HepG2 (cell line): ENCODE data around the gene SNCA. TPM values are rescaled to one million over a fixed set of nuclear protein-coding genes. Genes with fewer than 3 reads are reported as not detected.
A peak's percentile ranks its signal among the peaks of the same experiment; 100 is the strongest.

Experiments used
- AGO2 ChIP-seq: fragments of 200-400 bp; formaldehyde crosslinking; optimal IDR thresholded peaks from 2 replicates; pipeline ENCODE3; 2017; ENCODE audit warnings: mild to moderate bottlenecking, low read depth, low read length, moderate library complexity
- ARID2 ChIP-seq: sonication (generic); formaldehyde crosslinking; IDR thresholded peaks from 2 replicates; pipeline ENCODE4 v1.8.1; 2022; ENCODE audit warnings: mild to moderate bottlenecking, missing genetic modification reagents, borderline replicate concordance
- EEA1 ChIP-seq: sonication (generic); formaldehyde crosslinking; IDR thresholded peaks from 2 replicates; pipeline ENCODE4 v1.5.1; 2020; ENCODE audit warnings: mild to moderate bottlenecking, missing genetic modification reagents, borderline replicate concordance
- ESRRA ChIP-seq: sonication (generic); formaldehyde crosslinking; IDR thresholded peaks from 2 replicates; pipeline ENCODE4 v1.5.1; 2020; ENCODE audit warnings: mild to moderate bottlenecking, low read depth, missing genetic modification reagents
- HOXA3 ChIP-seq: sonication (generic); formaldehyde crosslinking; IDR thresholded peaks from 2 replicates; pipeline ENCODE4 v1.5.0; 2020; ENCODE audit warnings: missing genetic modification reagents
- HOXA5 ChIP-seq: sonication (generic); formaldehyde crosslinking; IDR thresholded peaks from 2 replicates; pipeline ENCODE4 v1.4.0; 2020; ENCODE audit warnings: missing genetic modification reagents
- KLF11 ChIP-seq: IDR thresholded peaks from 2 replicates; pipeline ENCODE4 v1.6.1; 2016; ENCODE audit warnings: missing compliant biosample characterization
- MAZ ChIP-seq, 2 experiments: sonication (generic) in 1 of 2; formaldehyde crosslinking in 1 of 2; IDR thresholded peaks; 2 replicates each; pipeline versions ENCODE4 v1.5.0 to v1.6.1; 2012 to 2020; ENCODE audit warnings: low read depth in 2 of 2, mild to moderate bottlenecking in 2 of 2, borderline replicate concordance in 1 of 2, improper control_type of control experiment in 1 of 2, low read length in 1 of 2, missing genetic modification reagents in 1 of 2, moderate library complexity in 1 of 2
- MYPOP ChIP-seq: sonication (generic); formaldehyde crosslinking; IDR thresholded peaks from 2 replicates; pipeline ENCODE4 v1.8.1; 2023; ENCODE audit warnings: mild to moderate bottlenecking, moderate library complexity, missing genetic modification reagents
- RBFOX2 ChIP-seq: fragments of 200-400 bp; formaldehyde crosslinking; IDR thresholded peaks from 2 replicates; pipeline ENCODE4 v1.6.1; 2017; ENCODE audit warnings: low read depth, mild to moderate bottlenecking, low read length
- SALL1 ChIP-seq: sonication (generic); formaldehyde crosslinking; IDR thresholded peaks from 2 replicates; pipeline ENCODE4 v1.8.0; 2022; ENCODE audit warnings: mild to moderate bottlenecking, missing genetic modification reagents
- SNRNP70 ChIP-seq: fragments of 200-400 bp; formaldehyde crosslinking; IDR thresholded peaks from 2 replicates; pipeline ENCODE4 v1.6.1; 2017; ENCODE audit warnings: mild to moderate bottlenecking, low read depth, low read length, moderate library complexity
- YEATS4 ChIP-seq: sonication (generic); formaldehyde crosslinking; IDR thresholded peaks from 2 replicates; pipeline ENCODE4 v1.4.0; 2020; ENCODE audit warnings: missing genetic modification reagents, borderline replicate concordance
- ZNF143 ChIP-seq: sonication (generic); formaldehyde crosslinking; IDR thresholded peaks from 2 replicates; pipeline ENCODE4 v1.4.0; 2020; ENCODE audit warnings: missing genetic modification reagents
- ZNF331 ChIP-seq: sonication (generic); formaldehyde crosslinking; IDR thresholded peaks from 2 replicates; pipeline ENCODE4 v1.4.0; 2020; ENCODE audit warnings: missing genetic modification reagents
- ZNF496 ChIP-seq: sonication (generic); formaldehyde crosslinking; IDR thresholded peaks from 2 replicates; pipeline ENCODE4 v1.8.1; 2023; ENCODE audit warnings: mild to moderate bottlenecking, moderate library complexity, missing genetic modification reagents; ENCODE audit not compliant: insufficient replicate concordance
- ZNF543 ChIP-seq: sonication (generic); formaldehyde crosslinking; IDR thresholded peaks from 2 replicates; pipeline ENCODE4 v1.4.0; 2020; ENCODE audit warnings: mild to moderate bottlenecking, missing genetic modification reagents
- ZNF572 ChIP-seq: sonication (generic); formaldehyde crosslinking; IDR thresholded peaks from 2 replicates; pipeline ENCODE4 v1.5.1; 2020; ENCODE audit warnings: mild to moderate bottlenecking, missing genetic modification reagents
- ZNF619 ChIP-seq: sonication (generic); formaldehyde crosslinking; IDR thresholded peaks from 2 replicates; pipeline ENCODE4 v1.4.0; 2020; ENCODE audit warnings: mild to moderate bottlenecking, missing genetic modification reagents
- ZNF670 ChIP-seq: sonication (generic); formaldehyde crosslinking; IDR thresholded peaks from 2 replicates; pipeline ENCODE4 v1.8.0; 2022; ENCODE audit warnings: mild to moderate bottlenecking, missing genetic modification reagents, borderline replicate concordance
- ZNF7 ChIP-seq: IDR thresholded peaks from 2 replicates; pipeline ENCODE4 v1.6.1; 2016; ENCODE audit warnings: missing biosample characterization, missing genetic modification reagents
- ZNF766 ChIP-seq: sonication (generic); formaldehyde crosslinking; IDR thresholded peaks from 2 replicates; pipeline ENCODE4 v1.5.0; 2020; ENCODE audit warnings: missing genetic modification reagents, borderline replicate concordance
- ZNF776 ChIP-seq: sonication (generic); formaldehyde crosslinking; IDR thresholded peaks from 2 replicates; pipeline ENCODE4 v1.4.0; 2020; ENCODE audit warnings: mild to moderate bottlenecking, missing genetic modification reagents
- ZNF788 ChIP-seq: sonication (generic); formaldehyde crosslinking; IDR thresholded peaks from 2 replicates; pipeline ENCODE4 v1.5.0; 2020; ENCODE audit warnings: mild to moderate bottlenecking, missing genetic modification reagents, borderline replicate concordance
- polyA plus RNA-seq, 8 experiments: library from polyadenylated mRNA; depleted of rRNA in 3 of 8; stranded (reverse) in 7 of 8; unstranded in 1 of 8; fragments of >200 nt; fragmentation: Illumina TruSeq in 4 of 8; extraction: Trizol in 4 of 8; gene quantifications; 2 replicates each; pipeline versions ENCODE4 v1.2.1 to v1.2.3, GENCODE V29; 2011 to 2016; ENCODE audit warnings: low read depth in 4 of 8, missing spikeins in 1 of 8, mixed read lengths in 1 of 8; ENCODE audit not compliant: insufficient read depth in 1 of 8
- total RNA-seq, 5 experiments: library from RNA; depleted of rRNA; stranded (reverse); fragments of >200 nt; fragmentation: Illumina TruSeq; extraction: Trizol; gene quantifications; 2 replicates each; pipeline ENCODE4 v1.2.3, GENCODE V29; 2016; ENCODE audit warnings: low read depth in 1 of 5
- TF ChIP-seq, protein P1 (sequence below): sonication (generic); formaldehyde crosslinking; IDR thresholded peaks from 2 replicates; pipeline ENCODE4 v1.4.0; 2020; ENCODE audit warnings: missing genetic modification reagents
- TF ChIP-seq, protein P2 (sequence below): sonication (generic); formaldehyde crosslinking; IDR thresholded peaks from 2 replicates; pipeline ENCODE4 v1.5.1; 2020; ENCODE audit warnings: mild to moderate bottlenecking, missing genetic modification reagents, borderline replicate concordance

Gene SNCA
- total and polyA plus RNA-seq, 2 of the 13 experiments (the other 11 are each of a cell fraction or from before 2014, with no cell fraction given) = not detected

DNA sequence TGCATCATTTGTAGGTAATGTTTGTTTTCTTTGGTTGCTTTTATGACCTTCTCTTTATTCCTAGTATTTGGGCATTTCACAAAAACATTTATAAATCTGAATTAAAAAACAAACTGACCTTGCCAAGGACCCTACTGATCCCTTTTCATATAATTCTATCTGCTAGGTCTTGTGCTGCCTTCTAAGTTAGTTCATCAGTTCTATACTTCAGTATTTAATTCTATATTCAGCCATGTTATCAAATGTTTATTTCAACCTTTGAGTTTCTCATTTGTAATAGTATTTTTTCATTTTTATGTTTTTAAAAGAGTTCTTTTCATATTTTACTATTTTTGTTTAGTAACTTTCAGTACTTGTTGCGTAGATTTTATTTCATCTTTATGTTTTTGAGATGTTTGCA lies 155.3 kb downstream of the SNCA start (continued):
- no peak for TF ChIP-seq HOXA3 (CRISPR knock-in tag)
- peak; percentile 72; the same call in 1 of the 2 replicates for TF ChIP-seq RBFOX2
- no peak for TF ChIP-seq MYPOP
- TF ChIP-seq ESRRA = no peak
- no peak for TF ChIP-seq ZNF776 (CRISPR knock-in tag)
- TF ChIP-seq EEA1 (CRISPR knock-in tag) = no peak
- no peak for TF ChIP-seq ZNF619 (CRISPR knock-in tag)
- TF ChIP-seq YEATS4 (CRISPR knock-in tag) = no peak
- no peak for TF ChIP-seq KLF11
- TF ChIP-seq AGO2 = peak; percentile 55
- no peak for TF ChIP-seq ZNF496 (CRISPR knock-in tag)
- TF ChIP-seq, protein P1, sequence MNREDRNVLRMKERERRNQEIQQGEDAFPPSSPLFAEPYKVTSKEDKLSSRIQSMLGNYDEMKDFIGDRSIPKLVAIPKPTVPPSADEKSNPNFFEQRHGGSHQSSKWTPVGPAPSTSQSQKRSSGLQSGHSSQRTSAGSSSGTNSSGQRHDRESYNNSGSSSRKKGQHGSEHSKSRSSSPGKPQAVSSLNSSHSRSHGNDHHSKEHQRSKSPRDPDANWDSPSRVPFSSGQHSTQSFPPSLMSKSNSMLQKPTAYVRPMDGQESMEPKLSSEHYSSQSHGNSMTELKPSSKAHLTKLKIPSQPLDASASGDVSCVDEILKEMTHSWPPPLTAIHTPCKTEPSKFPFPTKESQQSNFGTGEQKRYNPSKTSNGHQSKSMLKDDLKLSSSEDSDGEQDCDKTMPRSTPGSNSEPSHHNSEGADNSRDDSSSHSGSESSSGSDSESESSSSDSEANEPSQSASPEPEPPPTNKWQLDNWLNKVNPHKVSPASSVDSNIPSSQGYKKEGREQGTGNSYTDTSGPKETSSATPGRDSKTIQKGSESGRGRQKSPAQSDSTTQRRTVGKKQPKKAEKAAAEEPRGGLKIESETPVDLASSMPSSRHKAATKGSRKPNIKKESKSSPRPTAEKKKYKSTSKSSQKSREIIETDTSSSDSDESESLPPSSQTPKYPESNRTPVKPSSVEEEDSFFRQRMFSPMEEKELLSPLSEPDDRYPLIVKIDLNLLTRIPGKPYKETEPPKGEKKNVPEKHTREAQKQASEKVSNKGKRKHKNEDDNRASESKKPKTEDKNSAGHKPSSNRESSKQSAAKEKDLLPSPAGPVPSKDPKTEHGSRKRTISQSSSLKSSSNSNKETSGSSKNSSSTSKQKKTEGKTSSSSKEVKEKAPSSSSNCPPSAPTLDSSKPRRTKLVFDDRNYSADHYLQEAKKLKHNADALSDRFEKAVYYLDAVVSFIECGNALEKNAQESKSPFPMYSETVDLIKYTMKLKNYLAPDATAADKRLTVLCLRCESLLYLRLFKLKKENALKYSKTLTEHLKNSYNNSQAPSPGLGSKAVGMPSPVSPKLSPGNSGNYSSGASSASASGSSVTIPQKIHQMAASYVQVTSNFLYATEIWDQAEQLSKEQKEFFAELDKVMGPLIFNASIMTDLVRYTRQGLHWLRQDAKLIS (CRISPR knock-in tag) = peak; percentile 2; the same call in 1 of the 2 replicates
- TF ChIP-seq ZNF331 = no peak
- TF ChIP-seq MAZ (IDR thresholded peaks at IDR 0.05; ENCODE audit: borderline replicate concordance, low read depth, low read length) = no peak
- TF ChIP-seq MAZ (CRISPR knock-in tag; IDR thresholded peaks at IDR 0.05; ENCODE audit: low read depth) = no peak
- TF ChIP-seq HOXA5 (CRISPR knock-in tag) = 0 out of 2 replicates have a peak, but pooled peaks have one; percentile 1
- 0 out of 2 replicates have a peak, but pooled peaks have one; percentile 4 for TF ChIP-seq ARID2 (CRISPR knock-in tag)
- TF ChIP-seq, protein P2, sequence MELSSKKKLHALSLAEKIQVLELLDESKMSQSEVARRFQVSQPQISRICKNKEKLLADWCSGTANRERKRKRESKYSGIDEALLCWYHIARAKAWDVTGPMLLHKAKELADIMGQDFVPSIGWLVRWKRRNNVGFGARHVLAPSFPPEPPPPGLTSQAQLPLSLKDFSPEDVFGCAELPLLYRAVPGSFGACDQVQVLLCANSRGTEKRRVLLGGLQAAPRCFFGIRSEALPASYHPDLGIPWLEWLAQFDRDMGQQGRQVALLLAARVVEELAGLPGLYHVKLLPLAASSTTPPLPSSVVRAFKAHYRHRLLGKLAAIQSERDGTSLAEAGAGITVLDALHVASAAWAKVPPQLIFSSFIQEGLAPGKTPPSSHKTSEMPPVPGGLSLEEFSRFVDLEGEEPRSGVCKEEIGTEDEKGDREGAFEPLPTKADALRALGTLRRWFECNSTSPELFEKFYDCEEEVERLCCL (CRISPR knock-in tag) = no peak
- no peak for TF ChIP-seq ZNF7 (CRISPR knock-in tag)
- no peak for TF ChIP-seq ZNF572 (CRISPR knock-in tag)
- TF ChIP-seq ZNF670 (CRISPR knock-in tag) = no peak
- no peak for TF ChIP-seq ZNF143 (CRISPR knock-in tag)
- TF ChIP-seq ZNF766 (CRISPR knock-in tag) = no peak
- no peak for TF ChIP-seq ZNF788 (CRISPR knock-in tag)
- no peak for TF ChIP-seq SNRNP70
- no peak for TF ChIP-seq SALL1
- TF ChIP-seq ZNF543 (CRISPR knock-in tag) = no peak
